ENCODE results near the gene ANKMY1. TPM values are rescaled to one million over a fixed set of nuclear protein-coding genes. Genes with fewer than 3 reads are reported as not detected.

Gene ANKMY1
- total RNA-seq, 4 donors from 2014 or later, result 7.0 to 12.0 (median 8.9) TPM

GRCh38 chr2:240473211-240473610 is 84.6 kb downstream of the ANKMY1 start:
- ATAC-seq, result no peak
- Histone ChIP-seq H3K27me3 (peaks cover 3% of the 10 kb centered on the region), H3K36me3 (peaks cover 0 to 3% of the 10 kb centered on the region in 2 donors), H3K9me3 (peaks cover 0 to 38% (median 0%) of the 10 kb centered on the region in 3 donors), H3K27ac (no peak overlapping the region), H3K4me3 (no peak overlapping the region), H3K4me1 (no peaks in the 10 kb centered on the region)
- TF ChIP-seq EP300 (IDR thresholded peaks at IDR 0.05) (no peak), POLR2A (IDR thresholded peaks at IDR 0.05) (no peak), POLR2AphosphoS5 (IDR thresholded peaks at IDR 0.05) (no peak), CTCF (IDR thresholded peaks at IDR 0.05) (no peak)
- WGBS, 2 donors (ENCODE audit: low coverage in 1 of 2), result 96 to 100% methylated on average over 1 to 4 of the region's 4 CpGs

- H3K27me3 ChIP-seq, result peaks cover 3% of the 10 kb centered on the region
- no CpG with 5 or more reads among the region's 11 CpGs for WGBS, 2 donors (ENCODE audit: low coverage in 1 of 2)
- no peak for TF ChIP-seq POLR2A (IDR thresholded peaks at IDR 0.05)
- TF ChIP-seq EP300 (IDR thresholded peaks at IDR 0.05), result no peak
- TF ChIP-seq CTCF (IDR thresholded peaks at IDR 0.05), result no peak
- TF ChIP-seq POLR2AphosphoS5 (IDR thresholded peaks at IDR 0.05), result no peak
- no peak overlapping the region for H3K4me3 ChIP-seq
- H3K9me3 ChIP-seq, result peaks cover 0 to 38% (median 0%) of the 10 kb centered on the region in 3 donors
- H3K4me1 ChIP-seq, result no peaks in the 10 kb centered on the region
- H3K36me3 ChIP-seq, result peaks cover 0 to 3% of the 10 kb centered on the region in 2 donors
- no peak overlapping the region for H3K27ac ChIP-seq
- ATAC-seq, result no peak
Observed at GRCh38 chr2:240472078-240472790, 85.6 kb downstream of the ANKMY1 start.

GRCh38 chr2:240469740-240470139 is 88.0 kb downstream of the ANKMY1 start:
- TF ChIP-seq POLR2AphosphoS5 (IDR thresholded peaks at IDR 0.05), result peak; percentile 26
- no peak for TF ChIP-seq CTCF (IDR thresholded peaks at IDR 0.05)
- peaks cover 3% of the 10 kb centered on the region for H3K27me3 ChIP-seq
- H3K4me3 ChIP-seq, result no peak overlapping the region
- whole genome bisulfite sequencing, 2 donors (ENCODE audit: low coverage in 1 of 2), result 78 to 85% methylated on average over 4 to 6 of the region's 6 CpGs
- H3K4me1 ChIP-seq, result no peaks in the 10 kb centered on the region
- ATAC-seq, result no peak
- no peak overlapping the region for H3K27ac ChIP-seq
- H3K9me3 ChIP-seq, result peaks cover 0 to 25% (median 0%) of the 10 kb centered on the region in 3 donors
- H3K36me3 ChIP-seq, result peaks cover 0 to 24% of the 10 kb centered on the region in 2 donors

GRCh38 chr2:240469239-240469636 is 88.5 kb downstream of the ANKMY1 start:
- H3K27ac ChIP-seq, result no peak overlapping the region

More at GRCh38 chr2:240469239-240469636, 88.5 kb downstream of the ANKMY1 start:
- peaks cover 0 to 29% of the 10 kb centered on the region in 2 donors for H3K36me3 ChIP-seq
- peaks cover 3% of the 10 kb centered on the region for H3K27me3 ChIP-seq
- peaks cover 0 to 20% (median 0%) of the 10 kb centered on the region in 3 donors for H3K9me3 ChIP-seq
- no peak for TF ChIP-seq CTCF (IDR thresholded peaks at IDR 0.05)
- TF ChIP-seq POLR2A (IDR thresholded peaks at IDR 0.05), result no peak
- no peak for TF ChIP-seq EP300 (IDR thresholded peaks at IDR 0.05)
- TF ChIP-seq POLR2AphosphoS5 (IDR thresholded peaks at IDR 0.05), result no peak
- ATAC-seq, result no peak
- H3K4me1 ChIP-seq, result no peaks in the 10 kb centered on the region
- no peak overlapping the region for H3K4me3 ChIP-seq
- 42 to 68% methylated on average over 2 to 4 of the region's 10 CpGs for WGBS, 2 donors (ENCODE audit: low coverage in 1 of 2)
